HG03108 (cell line): ENCODE measurements around the gene WDFY4.

Source experiments
- ATAC-seq: cut with Tn5 transposase; IDR thresholded peaks from one replicate; pipeline ENCODE4 v1.9.1; 2021; ENCODE audit warnings: moderate library complexity; ENCODE audit not compliant: unreplicated experiment

The WDFY4 gene

GRCh38 chr10:48707472-48707871, 22.8 kb downstream of the WDFY4 start:
- no peak for ATAC-seq

GRCh38 chr10:48708144-48708543, 23.5 kb downstream of the WDFY4 start:
- no peak for ATAC-seq

- no peak for ATAC-seq
Observed at GRCh38 chr10:48710647-48711275, 26.1 kb downstream of the WDFY4 start.

GRCh38 chr10:48711830-48712229, 27.2 kb downstream of the WDFY4 start:
- ATAC-seq: no peak

- ATAC-seq: no peak
Observed at GRCh38 chr10:48714088-48714487, 29.4 kb downstream of the WDFY4 start.

- no peak for ATAC-seq
Observed at GRCh38 chr10:48716416-48716815, 31.7 kb downstream of the WDFY4 start.

GRCh38 chr10:48720611-48721010, 35.9 kb downstream of the WDFY4 start:
- ATAC-seq: no peak

GRCh38 chr10:48722153-48723145, 37.8 kb downstream of the WDFY4 start:
- no peak for ATAC-seq

GRCh38 chr10:48724127-48724526, 39.5 kb downstream of the WDFY4 start:
- no peak for ATAC-seq

GRCh38 chr10:48725708-48726107, 41.0 kb downstream of the WDFY4 start:
- no peak for ATAC-seq

GRCh38 chr10:48727866-48728265, 43.2 kb downstream of the WDFY4 start:
- ATAC-seq: no peak

- ATAC-seq: no peak
Observed at GRCh38 chr10:48729222-48729621, 44.5 kb downstream of the WDFY4 start.

GRCh38 chr10:48729941-48730457, 45.3 kb downstream of the WDFY4 start:
- ATAC-seq: no peak

- no peak for ATAC-seq
Observed at GRCh38 chr10:48731141-48731540, 46.5 kb downstream of the WDFY4 start.

- no peak for ATAC-seq
Observed at GRCh38 chr10:48731654-48732053, 47.0 kb downstream of the WDFY4 start.

GRCh38 chr10:48733329-48733728, 48.7 kb downstream of the WDFY4 start:
- ATAC-seq: no peak

GRCh38 chr10:48735836-48736390, 51.2 kb downstream of the WDFY4 start:
- no peak for ATAC-seq

GRCh38 chr10:48736596-48736995, 51.9 kb downstream of the WDFY4 start:
- no peak for ATAC-seq

- no peak for ATAC-seq
Observed at GRCh38 chr10:48737886-48738285, 53.2 kb downstream of the WDFY4 start.

GRCh38 chr10:48739170-48739569, 54.5 kb downstream of the WDFY4 start:
- ATAC-seq: no peak

- ATAC-seq: no peak
Observed at GRCh38 chr10:48740015-48740707, 55.5 kb downstream of the WDFY4 start.
